ENCODE results near the gene BASP1. TPM values are rescaled to one million over a fixed set of nuclear protein-coding genes. Genes with fewer than 3 reads are reported as not detected.
"Not testable (repeated sequence)": the region's sequence is repeated elsewhere in the genome, so short reads cannot be mapped to it uniquely, and the experiment has no call there.

BASP1 gene
- total RNA-seq, 4 donors from 2014 or later = 10.1 to 29.6 (median 23.0) TPM

- TF ChIP-seq POLR2A (IDR thresholded peaks at IDR 0.05) (no peak), CTCF (IDR thresholded peaks at IDR 0.05) (no peak)
- Histone ChIP-seq H3K27ac (peak overlapping the region in 2 of 3 donors; percentile 51 to 60), H3K27me3 (no peaks in the 10 kb centered on the region), H3K4me1 (peaks cover 19 to 41% of the 10 kb centered on the region in 2 donors), H3K4me3 (replicated peaks in 1 of 3) (no peak overlapping the region), H3K9me3 (no peaks in the 10 kb centered on the region), H3K36me3 (no peaks in the 10 kb centered on the region)
- DNase-seq = no peak
- WGBS, 2 donors = 64 to 68% methylated on average over 7 of the region's 7 CpGs
- intact Hi-C loops (cut with DNase I) = loop anchor here (10.0 kb wide), 1 partner anchor 506 kb away; no protein-coding TSS in a partner anchor
Observed at GRCh38 chr5:17190799-17191391, 26.5 kb upstream of the BASP1 start.

DNA sequence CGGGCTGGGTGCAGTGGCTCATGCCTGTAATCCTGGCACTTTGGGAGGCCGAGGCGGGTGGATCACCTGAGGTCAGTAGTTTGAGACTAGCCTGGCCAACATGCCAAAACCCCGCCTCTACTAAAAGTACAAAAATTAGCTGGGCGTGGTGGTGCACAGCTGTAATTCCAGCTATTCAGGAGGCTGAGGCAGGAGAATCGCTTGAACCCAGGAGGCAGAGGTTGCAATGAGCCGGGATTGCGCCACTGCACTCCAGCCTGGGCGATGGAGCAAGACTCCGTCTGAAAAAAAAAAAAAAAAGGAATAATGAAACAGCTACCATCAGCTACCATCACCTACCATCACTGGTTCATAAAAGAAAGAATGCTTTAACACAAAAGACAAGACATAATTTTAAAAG, 25.9 kb upstream of the BASP1 start:
- not testable (repeated sequence) for H3K9me3 ChIP-seq; H3K36me3 ChIP-seq; H3K27me3 ChIP-seq; H3K4me3 ChIP-seq (replicated peaks in 1 of 3)
- intact Hi-C loops (cut with DNase I) = loop anchor here (10.0 kb wide), 1 partner anchor 507 kb away; no protein-coding TSS in a partner anchor
- 81 to 83% methylated on average over 10 of the region's 10 CpGs for WGBS, 2 donors
- Histone ChIP-seq H3K27ac (peak overlapping the region; percentile 12 to 60 (median 25)), H3K4me1 (peaks cover 19 to 37% of the 10 kb centered on the region in 2 donors)
- peak; percentile 10 to 23 for DNase-seq

- no peaks in the 10 kb centered on the region for H3K36me3 ChIP-seq
- H3K27me3 ChIP-seq = no peaks in the 10 kb centered on the region
- peak; percentile 67 to 72 for DNase-seq
- intact Hi-C loops (cut with DNase I) = loop anchor here (10.0 kb wide), 1 partner anchor 507 kb away; no protein-coding TSS in a partner anchor
- no peaks in the 10 kb centered on the region for H3K9me3 ChIP-seq
- 24 to 34% methylated on average over 5 of the region's 5 CpGs for WGBS, 2 donors
- TF ChIP-seq POLR2A (IDR thresholded peaks at IDR 0.05) (no peak), CTCF (IDR thresholded peaks at IDR 0.05) (no peak)
- peak overlapping the region in 2 of 3 donors; percentile 12 to 60 for H3K27ac ChIP-seq
- H3K4me1 ChIP-seq = peaks cover 19 to 37% of the 10 kb centered on the region in 2 donors
- H3K4me3 ChIP-seq (replicated peaks in 1 of 3) = no peak overlapping the region
Observed at GRCh38 chr5:17192191-17192590, 25.2 kb upstream of the BASP1 start.

GRCh38 chr5:17196024-17196423, 21.4 kb upstream of the BASP1 start:
- TF ChIP-seq CTCF (IDR thresholded peaks at IDR 0.05) (no peak), POLR2A (IDR thresholded peaks at IDR 0.05) (no peak)
- intact Hi-C loops (cut with DNase I) = loop anchor here (10.0 kb wide), 1 partner anchor 511 kb away; no protein-coding TSS in a partner anchor

GRCh38 chr5:17196697-17197096, 20.7 kb upstream of the BASP1 start:
- Histone ChIP-seq H3K27ac (no peak overlapping the region), H3K9me3 (no peaks in the 10 kb centered on the region), H3K4me3 (replicated peaks in 1 of 3) (no peak overlapping the region), H3K4me1 (peaks cover 2 to 7% of the 10 kb centered on the region in 2 donors), H3K36me3 (no peaks in the 10 kb centered on the region), H3K27me3 (no peaks in the 10 kb centered on the region)
- intact Hi-C loops (cut with DNase I) = loop anchor here (10.0 kb wide), 1 partner anchor 512 kb away; no protein-coding TSS in a partner anchor
- 65 to 68% methylated on average over 5 of the region's 5 CpGs for WGBS, 2 donors
- DNase-seq = no peak
- TF ChIP-seq CTCF (IDR thresholded peaks at IDR 0.05) = no peak
- TF ChIP-seq POLR2A (IDR thresholded peaks at IDR 0.05) = no peak

More at GRCh38 chr5:17196024-17196423, 21.4 kb upstream of the BASP1 start:
- DNase-seq = no peak
- H3K4me1 ChIP-seq = peaks cover 9 to 14% of the 10 kb centered on the region in 2 donors
- no peak overlapping the region for H3K4me3 ChIP-seq (replicated peaks in 1 of 3)
- H3K36me3 ChIP-seq = no peaks in the 10 kb centered on the region
- H3K9me3 ChIP-seq = no peaks in the 10 kb centered on the region
- no peaks in the 10 kb centered on the region for H3K27me3 ChIP-seq
- H3K27ac ChIP-seq = no peak overlapping the region
- WGBS, 2 donors = 89 to 91% methylated on average over 5 of the region's 5 CpGs
